Glutamatergic neuron (in vitro differentiated cells): Measurements from ENCODE around the gene MS4A4A. TPM values are rescaled to one million over a fixed set of nuclear protein-coding genes. Genes with fewer than 3 reads are reported as not detected.

ENCODE experiments used
- DNase-seq: peaks from one replicate; pipeline ENCODE4 v3.0.0; 2022
- H3K27ac Mint-ChIP-seq: one replicate; pipeline ENCODE4 v1.8.0; 2020; ENCODE audit warnings: mild to moderate bottlenecking, mixed read lengths, inconsistent platforms; ENCODE audit not compliant: unreplicated experiment
- H3K27me3 Mint-ChIP-seq: one replicate; pipeline ENCODE4 v1.8.0; 2020; ENCODE audit warnings: mild to moderate bottlenecking, moderate library complexity, mixed read lengths, inconsistent platforms; ENCODE audit not compliant: unreplicated experiment
- H3K36me3 Mint-ChIP-seq: one replicate; pipeline ENCODE4 v1.8.0; 2020; ENCODE audit warnings: mild to moderate bottlenecking, mixed read lengths, inconsistent platforms; ENCODE audit not compliant: unreplicated experiment
- H3K4me1 Mint-ChIP-seq: one replicate; pipeline ENCODE4 v1.8.0; 2020; ENCODE audit warnings: mild to moderate bottlenecking, low read depth, mixed read lengths, inconsistent platforms; ENCODE audit not compliant: unreplicated experiment
- H3K4me3 Mint-ChIP-seq: one replicate; pipeline ENCODE4 v1.8.0; 2020; ENCODE audit warnings: mild to moderate bottlenecking, mixed read lengths, inconsistent platforms; ENCODE audit not compliant: unreplicated experiment
- H3K9me3 Mint-ChIP-seq: one replicate; pipeline ENCODE4 v1.8.0; 2020; ENCODE audit warnings: mild to moderate bottlenecking, moderate library complexity, mixed read lengths, inconsistent platforms; ENCODE audit not compliant: unreplicated experiment
- CTCF ChIP-seq: fragments of 200-600 bp; sonication (generic); IDR thresholded peaks from one replicate; pipeline ENCODE4 v1.5.0; 2021; ENCODE audit not compliant: partially characterized antibody, unreplicated experiment
- total RNA-seq: library from RNA; stranded (reverse); fragmentation: NEBNext Ultra II Directional; extraction: Animal tissue kit (Norgen Biotek cat#: 25700); gene quantifications from one replicate; pipeline ENCODE4 v1.2.1, GENCODE V29; 2021; ENCODE audit not compliant: unreplicated experiment

Gene MS4A4A
- total RNA-seq, 1 donor from 2014 or later: not detected

DNA sequence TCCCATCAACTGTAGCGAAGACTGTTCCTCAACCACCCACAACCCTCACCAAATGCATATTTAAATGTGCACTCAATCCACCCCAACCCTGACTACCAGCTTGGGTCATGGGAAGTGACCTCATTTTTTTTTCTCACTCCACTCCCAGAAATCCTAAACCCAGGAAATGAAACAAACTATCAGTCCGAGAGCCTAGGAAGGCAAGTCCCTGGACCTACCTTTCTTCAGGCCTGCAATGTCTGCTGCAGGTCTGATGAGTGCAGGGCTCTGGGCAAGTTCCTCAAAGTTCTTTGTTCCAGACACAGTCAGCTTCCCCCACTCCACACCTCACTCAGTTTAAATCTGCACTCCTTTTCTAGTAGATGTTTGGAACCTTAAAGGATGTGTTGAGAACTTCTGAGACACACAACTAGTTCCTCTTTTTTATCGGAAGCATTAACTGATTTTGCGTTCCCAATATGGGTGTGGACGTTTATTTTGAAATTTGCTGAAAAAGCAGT, 37.7 kb upstream of the MS4A4A start, which contains the start of gene MS4A4E:
MS4A4E (minus strand) TSS at position 398 of the 500 bp plus-strand sequence. CDS start 13,082 bp downstream, outside the sequence.
- no peak for TF ChIP-seq CTCF
- no peaks in the 10 kb centered on the region for H3K27me3 Mint-ChIP-seq
- no peaks in the 10 kb centered on the region for H3K4me1 Mint-ChIP-seq
- H3K27ac Mint-ChIP-seq: no peak within 1 kb of the TSS
- no peak within 1 kb of the TSS for H3K4me3 Mint-ChIP-seq
- DNase-seq: no peak
- H3K36me3 Mint-ChIP-seq: no peaks in the 10 kb centered on the region
- no peaks in the 10 kb centered on the region for H3K9me3 Mint-ChIP-seq

DNA sequence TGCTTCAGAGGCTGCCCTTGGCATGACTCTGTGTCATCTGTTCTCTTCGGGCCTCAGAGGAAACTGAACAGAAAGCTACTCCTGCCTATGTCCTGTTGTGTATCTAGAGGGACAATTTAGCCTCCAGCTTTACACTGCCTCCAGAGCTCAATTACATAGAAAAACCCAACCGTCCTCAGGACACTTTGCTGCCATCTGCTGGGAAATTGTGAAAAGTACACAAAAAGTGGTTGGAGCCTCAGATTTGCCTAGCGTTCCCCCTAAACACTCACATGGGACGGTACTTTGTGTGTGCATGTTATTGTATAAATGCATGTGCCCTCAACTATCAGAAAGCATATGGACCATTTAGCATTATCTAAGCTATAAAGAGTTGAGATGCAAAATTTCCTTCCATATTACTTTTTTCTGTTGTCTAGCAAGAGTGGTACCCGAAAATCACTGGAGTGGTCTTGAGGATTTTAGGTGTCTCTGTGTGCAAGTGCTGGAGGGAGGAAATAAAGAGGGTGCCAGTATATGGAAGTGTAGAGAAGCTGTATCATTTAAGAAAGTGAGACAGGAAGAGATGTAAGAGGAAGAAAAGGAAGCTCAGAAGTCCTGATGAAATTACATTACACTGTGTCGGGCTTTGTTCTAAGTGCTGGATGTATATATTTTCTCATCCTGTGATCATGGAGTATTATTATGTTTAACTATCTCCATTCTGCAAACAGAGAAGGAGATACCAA, 28.8 kb upstream of the MS4A4A start:
- H3K4me3 Mint-ChIP-seq: no peak overlapping the region
- DNase-seq: no peak
- H3K27ac Mint-ChIP-seq: no peak overlapping the region
- H3K36me3 Mint-ChIP-seq: no peaks in the 10 kb centered on the region
- no peaks in the 10 kb centered on the region for H3K4me1 Mint-ChIP-seq
- TF ChIP-seq CTCF: no peak
- peaks cover 2% of the 10 kb centered on the region for H3K9me3 Mint-ChIP-seq
- no peaks in the 10 kb centered on the region for H3K27me3 Mint-ChIP-seq

GRCh38 chr11:60252213-60253108, 28.0 kb upstream of the MS4A4A start:
- no peaks in the 10 kb centered on the region for H3K4me1 Mint-ChIP-seq
- H3K36me3 Mint-ChIP-seq: no peaks in the 10 kb centered on the region
- H3K4me3 Mint-ChIP-seq: no peak overlapping the region
- H3K27ac Mint-ChIP-seq: no peak overlapping the region
- DNase-seq: no peak
- peaks cover 2% of the 10 kb centered on the region for H3K9me3 Mint-ChIP-seq
- TF ChIP-seq CTCF: no peak
- no peaks in the 10 kb centered on the region for H3K27me3 Mint-ChIP-seq

GRCh38 chr11:60257956-60258722, 22.3 kb upstream of the MS4A4A start:
- no peak for DNase-seq
- TF ChIP-seq CTCF: no peak
- H3K4me1 Mint-ChIP-seq: no peaks in the 10 kb centered on the region
- H3K27ac Mint-ChIP-seq: no peak overlapping the region
- no peaks in the 10 kb centered on the region for H3K36me3 Mint-ChIP-seq
- H3K4me3 Mint-ChIP-seq: no peak overlapping the region
- no peaks in the 10 kb centered on the region for H3K27me3 Mint-ChIP-seq
- H3K9me3 Mint-ChIP-seq: peaks cover 2% of the 10 kb centered on the region
